ENCODE measurements around the gene CCDC59.

The CCDC59 gene

DNA sequence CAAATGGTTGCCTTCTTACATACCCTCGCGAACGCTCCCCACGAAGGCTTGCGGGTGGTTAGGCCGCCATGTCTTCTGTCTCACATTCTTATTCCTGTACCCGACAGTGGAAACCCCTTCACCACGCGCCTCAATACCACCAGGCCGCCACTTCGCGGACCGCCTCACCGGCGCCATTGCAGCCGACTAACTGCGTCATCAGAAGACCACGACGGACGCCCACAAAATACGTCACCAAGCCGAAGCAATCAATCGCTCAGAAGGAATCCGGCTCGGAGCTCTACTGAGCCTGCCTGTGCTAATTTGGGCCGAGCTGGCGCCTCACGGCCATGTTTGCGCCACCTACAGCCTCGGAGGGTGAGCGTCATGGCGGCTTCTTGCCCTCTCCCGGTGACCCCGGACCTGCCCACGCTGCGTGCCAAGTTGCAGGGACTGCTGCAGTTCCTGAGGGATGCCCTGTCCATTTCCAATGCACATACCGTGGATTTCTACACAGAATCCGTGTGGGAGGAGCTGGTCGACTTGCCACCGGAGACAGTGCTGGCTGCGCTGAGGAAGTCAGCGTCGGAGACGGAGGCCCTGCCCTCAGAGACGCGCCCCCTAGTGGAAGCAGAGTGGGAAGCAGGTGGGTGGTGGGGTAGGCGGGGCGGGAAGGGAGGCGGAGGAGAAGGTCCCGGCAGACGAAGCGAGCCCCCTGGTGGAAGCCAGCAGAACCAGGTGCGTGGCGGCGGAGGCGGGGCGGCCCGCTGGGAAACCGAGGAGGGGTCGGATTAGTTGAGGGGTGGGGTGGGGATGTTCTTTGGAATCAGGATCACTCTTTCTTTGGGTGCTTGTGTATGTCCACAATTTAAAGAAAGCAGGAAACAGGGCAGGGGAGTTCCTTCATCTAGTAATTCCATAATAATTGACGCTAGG lies at the start of gene CCDC59, which contains the start of gene METTL25:
Gene CCDC59, minus strand, starts transcription at position 188 of the 915 bp plus-strand sequence. Its CDS starts 11 bp downstream, at position 177.
Gene METTL25, plus strand, starts transcription at position 330 of the 915 bp plus-strand sequence. Its CDS starts 37 bp downstream, at position 367.
- Histone ChIP-seq H3K4me3 (ENCODE audit: low read depth, low read length) (peak within 1 kb of the TSS; percentile 96), H3K27me3 (ENCODE audit: insufficient read depth, low read depth, severe bottlenecking) (no peaks in the 10 kb centered on the region), H3K36me3 (peaks cover 36% of the 10 kb centered on the region), H3K27ac (peak within 1 kb of the TSS; percentile 98), H3K9me3 (ENCODE audit: severe bottlenecking) (no peaks in the 10 kb centered on the region)
- peak; percentile 73 for TF ChIP-seq CTCF (IDR thresholded peaks at IDR 0.05; ENCODE audit: low read depth, low read length)
- peak; percentile 96 for DNase-seq

DNA sequence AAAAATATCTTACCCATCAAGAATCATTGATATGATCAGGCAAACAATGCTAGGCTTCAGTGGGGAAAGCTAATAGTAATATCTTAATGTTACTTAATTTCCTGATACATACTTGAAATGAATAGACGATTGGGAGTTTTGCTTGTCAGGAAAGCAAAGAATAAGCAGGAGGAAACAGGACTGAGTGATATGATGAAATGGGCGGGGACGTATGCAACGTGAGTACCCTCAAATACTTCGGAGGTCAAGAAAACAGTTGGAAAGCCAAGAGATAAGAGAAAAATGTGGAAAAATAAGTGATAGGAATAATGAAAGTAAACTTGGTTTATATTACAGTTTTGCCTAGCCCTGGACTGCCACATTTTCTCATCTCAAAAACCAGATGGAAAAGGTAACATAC lies 49.3 kb upstream of the CCDC59 start:
- no peak overlapping the region for H3K27ac ChIP-seq
- TF ChIP-seq CTCF (IDR thresholded peaks at IDR 0.05; ENCODE audit: low read depth, low read length): no peak
- no peak for DNase-seq
- H3K9me3 ChIP-seq (ENCODE audit: severe bottlenecking): no peaks in the 10 kb centered on the region
- no peak overlapping the region for H3K4me3 ChIP-seq (ENCODE audit: low read depth, low read length)
- H3K36me3 ChIP-seq: no peaks in the 10 kb centered on the region
- no peaks in the 10 kb centered on the region for H3K27me3 ChIP-seq (ENCODE audit: insufficient read depth, low read depth, severe bottlenecking)

GRCh38 chr12:82406651-82407050 lies 48.5 kb upstream of the CCDC59 start:
- no peak overlapping the region for H3K27ac ChIP-seq
- no peaks in the 10 kb centered on the region for H3K9me3 ChIP-seq (ENCODE audit: severe bottlenecking)
- TF ChIP-seq CTCF (IDR thresholded peaks at IDR 0.05; ENCODE audit: low read depth, low read length): no peak
- H3K36me3 ChIP-seq: no peaks in the 10 kb centered on the region
- DNase-seq: no peak
- no peak overlapping the region for H3K4me3 ChIP-seq (ENCODE audit: low read depth, low read length)
- H3K27me3 ChIP-seq (ENCODE audit: insufficient read depth, low read depth, severe bottlenecking): no peaks in the 10 kb centered on the region

DNA sequence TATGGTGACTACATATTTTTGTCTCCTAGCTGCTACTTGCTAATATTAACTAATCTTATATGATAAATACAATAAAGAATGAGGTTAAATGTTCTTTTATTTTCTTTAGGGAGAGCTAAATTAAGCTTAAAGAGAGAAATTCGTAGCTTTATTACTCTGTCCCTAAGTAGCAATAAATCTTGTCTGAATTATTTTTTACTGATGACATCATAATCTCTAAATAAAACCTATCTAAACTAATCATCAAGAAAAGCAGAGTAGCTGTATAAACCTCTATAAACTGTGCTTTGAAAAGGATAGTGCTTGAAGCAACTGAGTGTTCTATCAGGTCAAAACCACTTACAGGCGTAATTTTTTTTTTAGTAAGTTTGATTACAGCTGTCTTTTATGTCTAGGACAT lies 42.6 kb upstream of the CCDC59 start:
- Histone ChIP-seq H3K27me3 (ENCODE audit: insufficient read depth, low read depth, severe bottlenecking) (no peaks in the 10 kb centered on the region), H3K36me3 (no peaks in the 10 kb centered on the region), H3K9me3 (ENCODE audit: severe bottlenecking) (no peaks in the 10 kb centered on the region), H3K4me3 (ENCODE audit: low read depth, low read length) (no peak overlapping the region), H3K27ac (no peak overlapping the region)
- TF ChIP-seq CTCF (IDR thresholded peaks at IDR 0.05; ENCODE audit: low read depth, low read length): no peak
- DNase-seq: no peak

GRCh38 chr12:82398879-82399278 lies 40.7 kb upstream of the CCDC59 start:
- no peak for TF ChIP-seq CTCF (IDR thresholded peaks at IDR 0.05; ENCODE audit: low read depth, low read length)
- H3K4me3 ChIP-seq (ENCODE audit: low read depth, low read length): no peak overlapping the region
- no peak for DNase-seq
- H3K36me3 ChIP-seq: no peaks in the 10 kb centered on the region
- no peak overlapping the region for H3K27ac ChIP-seq
- H3K27me3 ChIP-seq (ENCODE audit: insufficient read depth, low read depth, severe bottlenecking): no peaks in the 10 kb centered on the region
- no peaks in the 10 kb centered on the region for H3K9me3 ChIP-seq (ENCODE audit: severe bottlenecking)
